ENCODE results near the gene CAPG. TPM values are rescaled to one million over a fixed set of nuclear protein-coding genes. Genes with fewer than 3 reads are reported as not detected.
A peak's percentile ranks its signal among the peaks of the same experiment; 100 is the strongest.

CAPG gene
- total and polyA plus RNA-seq, 2 of the 4 experiments (the other 2 are of a cell fraction): 79.9 to 98.3 TPM

DNA sequence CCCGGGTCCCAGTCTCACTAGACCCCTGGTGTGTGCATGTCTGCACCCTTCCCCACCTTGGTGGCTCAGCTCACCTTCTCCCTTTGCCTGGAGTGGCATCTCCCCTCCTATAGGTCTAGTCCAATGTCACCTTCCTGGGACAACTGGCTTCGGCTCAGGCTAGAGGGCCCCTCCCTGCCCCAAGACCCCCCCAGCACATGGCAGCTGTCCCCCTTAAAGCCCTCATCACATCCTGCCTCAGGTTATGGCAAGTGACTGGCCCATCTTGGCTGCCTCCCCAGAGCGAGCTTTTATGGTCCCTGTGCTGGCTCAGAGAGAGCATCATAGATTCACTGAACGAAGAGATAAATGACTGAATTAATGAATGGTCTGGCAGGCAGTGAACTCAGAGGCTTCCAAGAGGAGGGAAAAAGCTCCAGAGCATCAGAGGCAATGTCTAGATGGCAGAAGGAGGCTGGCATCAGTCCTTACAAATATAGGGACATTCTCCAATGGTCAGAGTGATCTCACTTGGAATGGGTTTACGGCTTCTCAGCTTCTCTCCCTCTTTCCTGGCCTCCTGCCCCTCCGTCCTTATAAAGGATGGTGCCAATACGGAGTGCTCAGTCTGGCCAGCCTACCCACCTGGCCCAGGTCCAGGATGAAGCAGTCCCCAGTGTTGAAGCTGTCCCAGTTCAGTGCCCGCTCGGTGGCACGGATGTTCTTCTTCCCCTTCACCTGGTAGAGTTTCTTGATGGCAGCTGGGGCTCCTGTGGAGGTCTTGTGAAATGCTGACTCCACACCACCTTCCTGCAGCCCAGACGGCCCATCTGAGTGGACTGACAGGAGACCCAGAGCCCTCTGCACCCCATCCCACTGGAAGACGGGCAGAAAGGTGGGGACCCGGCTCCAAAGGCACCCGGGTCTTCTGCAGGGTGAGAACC lies 9.4 kb downstream of the CAPG start (continued):
- TF ChIP-seq, protein P1, sequence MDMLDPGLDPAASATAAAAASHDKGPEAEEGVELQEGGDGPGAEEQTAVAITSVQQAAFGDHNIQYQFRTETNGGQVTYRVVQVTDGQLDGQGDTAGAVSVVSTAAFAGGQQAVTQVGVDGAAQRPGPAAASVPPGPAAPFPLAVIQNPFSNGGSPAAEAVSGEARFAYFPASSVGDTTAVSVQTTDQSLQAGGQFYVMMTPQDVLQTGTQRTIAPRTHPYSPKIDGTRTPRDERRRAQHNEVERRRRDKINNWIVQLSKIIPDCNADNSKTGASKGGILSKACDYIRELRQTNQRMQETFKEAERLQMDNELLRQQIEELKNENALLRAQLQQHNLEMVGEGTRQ (IDR thresholded peaks at IDR 0.05; ENCODE audit: low read depth, low read length): no peak

DNA sequence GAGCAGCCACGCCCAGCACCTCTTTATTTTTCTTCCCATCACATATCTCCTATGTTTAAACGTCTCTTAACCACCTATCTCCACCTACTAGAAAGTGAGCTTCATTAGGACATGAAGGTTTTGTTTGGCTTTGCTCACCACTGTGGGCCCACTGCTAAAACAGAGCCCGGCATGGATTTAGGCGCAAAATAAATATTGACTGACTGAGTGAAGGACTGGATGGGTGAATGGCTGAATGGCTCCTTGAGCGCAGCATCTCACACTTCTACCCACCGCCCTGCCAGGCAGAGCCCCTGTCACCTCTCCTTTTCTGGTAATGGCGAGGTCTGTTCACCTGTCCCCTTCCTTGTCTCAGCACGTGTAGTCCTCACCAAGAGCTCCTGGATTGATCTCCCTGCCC lies 10.1 kb downstream of the CAPG start:
- H4K91ac ChIP-seq (ENCODE audit: insufficient read depth, low read depth, low read length): no peak overlapping the region
- H3K56ac ChIP-seq (ENCODE audit: extremely low read depth, insufficient read depth, low read length): no peak overlapping the region
- TF ChIP-seq, protein P1 (IDR thresholded peaks at IDR 0.05; ENCODE audit: low read depth, low read length): no peak
- TF ChIP-seq POLR2A (IDR thresholded peaks at IDR 0.05; ENCODE audit: low read depth, low read length) (no peak), RCOR1 (IDR thresholded peaks at IDR 0.05; ENCODE audit: insufficient replicate concordance, low read length) (no peak), MAFK (IDR thresholded peaks at IDR 0.05; ENCODE audit: low read depth, low read length) (no peak), FOS (IDR thresholded peaks at IDR 0.05; ENCODE audit: low read depth, low read length) (no peak), MAZ (IDR thresholded peaks at IDR 0.05; ENCODE audit: borderline replicate concordance, low read depth, low read length) (no peak), SMC3 (IDR thresholded peaks at IDR 0.05; ENCODE audit: low read depth, low read length) (no peak), BHLHE40 (IDR thresholded peaks at IDR 0.05; ENCODE audit: low read depth, low read length) (no peak), CEBPB (IDR thresholded peaks at IDR 0.05; ENCODE audit: low read depth, low read length) (no peak), NFE2L2 (IDR thresholded peaks at IDR 0.05; ENCODE audit: low read depth, low read length) (no peak), RAD21 (IDR thresholded peaks at IDR 0.05; ENCODE audit: low read length) (no peak)
- TF ChIP-seq, protein P2, sequence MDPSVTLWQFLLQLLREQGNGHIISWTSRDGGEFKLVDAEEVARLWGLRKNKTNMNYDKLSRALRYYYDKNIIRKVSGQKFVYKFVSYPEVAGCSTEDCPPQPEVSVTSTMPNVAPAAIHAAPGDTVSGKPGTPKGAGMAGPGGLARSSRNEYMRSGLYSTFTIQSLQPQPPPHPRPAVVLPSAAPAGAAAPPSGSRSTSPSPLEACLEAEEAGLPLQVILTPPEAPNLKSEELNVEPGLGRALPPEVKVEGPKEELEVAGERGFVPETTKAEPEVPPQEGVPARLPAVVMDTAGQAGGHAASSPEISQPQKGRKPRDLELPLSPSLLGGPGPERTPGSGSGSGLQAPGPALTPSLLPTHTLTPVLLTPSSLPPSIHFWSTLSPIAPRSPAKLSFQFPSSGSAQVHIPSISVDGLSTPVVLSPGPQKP (IDR thresholded peaks at IDR 0.05; ENCODE audit: borderline replicate concordance, low read depth, low read length): no peak
- no peak overlapping the region for H2AFZ ChIP-seq (replicated peaks; ENCODE audit: low read length, poor library complexity)
- H2AK9ac ChIP-seq (replicated peaks; ENCODE audit: low read depth, low read length, poor library complexity): peak overlapping the region; percentile 42
- no peak overlapping the region for H4K5ac ChIP-seq (ENCODE audit: low read depth, low read length)
- H2BK5ac ChIP-seq (ENCODE audit: low read depth, low read length, poor library complexity, severe bottlenecking): no peak overlapping the region
- no peak overlapping the region for H3K4me3 ChIP-seq (ENCODE audit: insufficient read depth, low read depth, low read length)
- H3K79me1 ChIP-seq (ENCODE audit: low read depth in 1 of 2, low read length in 2 of 2): no peaks in the 10 kb centered on the region; a peak in 1 of 4 replicates
- BruUV-seq (replicated peaks): no TSS peak
- WGBS, 2 experiments (ENCODE audit: extremely low coverage in 2 of 2, insufficient read length in 1 of 2): 83% methylated on average over 2 of the region's 8 CpGs; no CpG with 5 or more reads in 1 of the 2 experiments
- ChIA-PET POLR2A (ENCODE audit: unreplicated experiment) (no interaction called here), CTCF (no interaction called here)
- no peaks in the 10 kb centered on the region for H3K4me1 ChIP-seq (ENCODE audit: control insufficient read depth, insufficient read depth, low read length)
- DNase-seq (no peak), ATAC-seq (ENCODE audit: low read depth) (no peak)
- H3K27ac ChIP-seq (ENCODE audit: insufficient read depth, low read length): no peak overlapping the region
- no peak overlapping the region for H2BK120ac ChIP-seq (ENCODE audit: low read depth, low read length)
- no peak overlapping the region for H4K8ac ChIP-seq (ENCODE audit: low read depth in 2 of 2, low read length in 2 of 2)
- no peak overlapping the region for H3K14ac ChIP-seq (replicated peaks; ENCODE audit: low read depth, low read length)
- peaks cover 14% of the 10 kb centered on the region for H3K36me3 ChIP-seq (ENCODE audit: control insufficient read depth, insufficient read depth, low read length)
- H4K20me1 ChIP-seq (ENCODE audit: insufficient read depth, low read length): no peaks in the 10 kb centered on the region; the same call in 1 of the 2 replicates
- no peak overlapping the region for H3K18ac ChIP-seq (ENCODE audit: low read depth, low read length)
- in situ Hi-C loops (cut with MboI; ENCODE audit: low sequenced_read_pairs): no loop called here
- no peak overlapping the region for H2BK20ac ChIP-seq (ENCODE audit: low read depth, low read length)
- no peak overlapping the region for H3K4me2 ChIP-seq (ENCODE audit: low read depth, low read length)
- dilution Hi-C loops (cut with HindIII; ENCODE audit: low sequenced_read_pairs, unreplicated experiment): no loop called here
- no peak overlapping the region for H2AK5ac ChIP-seq (ENCODE audit: low read depth, low read length)
- H3K23ac ChIP-seq (ENCODE audit: low read depth, low read length): no peak overlapping the region
- no peaks in the 10 kb centered on the region for H3K9me3 ChIP-seq (ENCODE audit: control insufficient read depth, insufficient read depth, low read length)
- no peaks in the 10 kb centered on the region for H3K9me1 ChIP-seq (ENCODE audit: insufficient read depth, low read length)
- no peak overlapping the region for H3K9ac ChIP-seq (ENCODE audit: low read depth, low read length)
- no peak overlapping the region for H2BK15ac ChIP-seq (ENCODE audit: low read depth, low read length)
- no peak overlapping the region for H3K4ac ChIP-seq (ENCODE audit: low read depth, low read length)
- intact Hi-C loops (cut with micrococcal nuclease): no loop called here
- H3K27me3 ChIP-seq (ENCODE audit: control insufficient read depth, insufficient read depth, low read length): no peaks in the 10 kb centered on the region

Measured in IMR-90 (cell line).